Liver (tissue), 3 donors: ENCODE results near the gene KLLN.

ENCODE experiments used
- EGR1 ChIP-seq, 2 donors: IDR thresholded peaks; 2 replicates each; pipeline ENCODE4 v1.6.1; 2016 to 2018; ENCODE audit warnings: antibody characterized with exemption in 2 of 2, low read depth in 2 of 2
- FOXA1 ChIP-seq: IDR thresholded peaks from 2 replicates; pipeline ENCODE4 v1.6.1; 2016; ENCODE audit warnings: antibody characterized with exemption
- GABPA ChIP-seq, 2 donors: IDR thresholded peaks in 1 of 2; conservative IDR thresholded peaks in 1 of 2; 2 replicates each; pipeline ENCODE4 v1.6.1; 2016; ENCODE audit warnings: antibody characterized with exemption in 2 of 2, mild to moderate bottlenecking in 1 of 2, moderate library complexity in 1 of 2
- HNF4G ChIP-seq: IDR thresholded peaks from 2 replicates; pipeline ENCODE4 v1.6.1; 2016; ENCODE audit warnings: antibody characterized with exemption
- JUND ChIP-seq, 2 donors: IDR thresholded peaks; 2 replicates each; pipeline ENCODE4 v1.6.1; 2016; ENCODE audit warnings: antibody characterized with exemption in 2 of 2
- MAX ChIP-seq: IDR thresholded peaks from 2 replicates; pipeline ENCODE4 v1.6.1; 2016; ENCODE audit warnings: antibody characterized with exemption
- RAD21 ChIP-seq, 2 donors: IDR thresholded peaks; 2 replicates each; pipeline ENCODE4 v1.6.1; 2016; ENCODE audit warnings: antibody characterized with exemption in 2 of 2, mild to moderate bottlenecking in 2 of 2
- REST ChIP-seq: IDR thresholded peaks from 2 replicates; pipeline ENCODE4 v1.6.1; 2016; ENCODE audit warnings: antibody characterized with exemption, mild to moderate bottlenecking
- SP1 ChIP-seq: IDR thresholded peaks from 2 replicates; pipeline ENCODE4 v1.6.1; 2018; ENCODE audit warnings: antibody characterized with exemption, mild to moderate bottlenecking
- TAF1 ChIP-seq: conservative IDR thresholded peaks from 2 replicates; pipeline ENCODE4 v1.6.1; 2016; ENCODE audit warnings: antibody characterized with exemption, mild to moderate bottlenecking
- YY1 ChIP-seq: IDR thresholded peaks from 2 replicates; pipeline ENCODE4 v1.6.1; 2016; ENCODE audit warnings: antibody characterized with exemption, mild to moderate bottlenecking
- TF ChIP-seq, protein P1 (sequence below): fragments of 150-350 bp; IDR thresholded peaks from 2 replicates; pipeline ENCODE4 v1.5.1; 2017; ENCODE audit warnings: improper control_type of control experiment, low read depth, low read length; ENCODE audit not compliant: missing input control
- TF ChIP-seq, protein P2 (sequence below): IDR thresholded peaks from 2 replicates; pipeline ENCODE4 v1.6.1; 2016; ENCODE audit warnings: antibody characterized with exemption
- TF ChIP-seq, protein P3 (sequence below): IDR thresholded peaks from 2 replicates; pipeline ENCODE4 v1.6.1; 2016; ENCODE audit warnings: antibody characterized with exemption
- donor health status: healthy.
- donor health status: healthy.

GRCh38 chr10:87846023-87846422, 17.3 kb downstream of the KLLN start:
- TF ChIP-seq, protein P1, sequence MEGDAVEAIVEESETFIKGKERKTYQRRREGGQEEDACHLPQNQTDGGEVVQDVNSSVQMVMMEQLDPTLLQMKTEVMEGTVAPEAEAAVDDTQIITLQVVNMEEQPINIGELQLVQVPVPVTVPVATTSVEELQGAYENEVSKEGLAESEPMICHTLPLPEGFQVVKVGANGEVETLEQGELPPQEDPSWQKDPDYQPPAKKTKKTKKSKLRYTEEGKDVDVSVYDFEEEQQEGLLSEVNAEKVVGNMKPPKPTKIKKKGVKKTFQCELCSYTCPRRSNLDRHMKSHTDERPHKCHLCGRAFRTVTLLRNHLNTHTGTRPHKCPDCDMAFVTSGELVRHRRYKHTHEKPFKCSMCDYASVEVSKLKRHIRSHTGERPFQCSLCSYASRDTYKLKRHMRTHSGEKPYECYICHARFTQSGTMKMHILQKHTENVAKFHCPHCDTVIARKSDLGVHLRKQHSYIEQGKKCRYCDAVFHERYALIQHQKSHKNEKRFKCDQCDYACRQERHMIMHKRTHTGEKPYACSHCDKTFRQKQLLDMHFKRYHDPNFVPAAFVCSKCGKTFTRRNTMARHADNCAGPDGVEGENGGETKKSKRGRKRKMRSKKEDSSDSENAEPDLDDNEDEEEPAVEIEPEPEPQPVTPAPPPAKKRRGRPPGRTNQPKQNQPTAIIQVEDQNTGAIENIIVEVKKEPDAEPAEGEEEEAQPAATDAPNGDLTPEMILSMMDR: no peak
- no peak for TF ChIP-seq GABPA (IDR thresholded peaks at IDR 0.05 in 1 of 2, conservative IDR thresholded peaks at IDR 0.05 in 1 of 2)
- no peak for TF ChIP-seq YY1
- TF ChIP-seq EGR1 (IDR thresholded peaks at IDR 0.05; ENCODE audit: low read depth in 2 of 2): no peak
- no peak for TF ChIP-seq RAD21 (IDR thresholded peaks at IDR 0.05)
- no peak for TF ChIP-seq TAF1
- no peak for TF ChIP-seq REST
- no peak for TF ChIP-seq SP1
- no peak for TF ChIP-seq HNF4G
- TF ChIP-seq, protein P2, sequence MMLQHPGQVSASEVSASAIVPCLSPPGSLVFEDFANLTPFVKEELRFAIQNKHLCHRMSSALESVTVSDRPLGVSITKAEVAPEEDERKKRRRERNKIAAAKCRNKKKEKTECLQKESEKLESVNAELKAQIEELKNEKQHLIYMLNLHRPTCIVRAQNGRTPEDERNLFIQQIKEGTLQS: no peak
- TF ChIP-seq MAX: no peak
- no peak for TF ChIP-seq JUND (IDR thresholded peaks at IDR 0.05)
- no peak for TF ChIP-seq FOXA1
- TF ChIP-seq, protein P3, sequence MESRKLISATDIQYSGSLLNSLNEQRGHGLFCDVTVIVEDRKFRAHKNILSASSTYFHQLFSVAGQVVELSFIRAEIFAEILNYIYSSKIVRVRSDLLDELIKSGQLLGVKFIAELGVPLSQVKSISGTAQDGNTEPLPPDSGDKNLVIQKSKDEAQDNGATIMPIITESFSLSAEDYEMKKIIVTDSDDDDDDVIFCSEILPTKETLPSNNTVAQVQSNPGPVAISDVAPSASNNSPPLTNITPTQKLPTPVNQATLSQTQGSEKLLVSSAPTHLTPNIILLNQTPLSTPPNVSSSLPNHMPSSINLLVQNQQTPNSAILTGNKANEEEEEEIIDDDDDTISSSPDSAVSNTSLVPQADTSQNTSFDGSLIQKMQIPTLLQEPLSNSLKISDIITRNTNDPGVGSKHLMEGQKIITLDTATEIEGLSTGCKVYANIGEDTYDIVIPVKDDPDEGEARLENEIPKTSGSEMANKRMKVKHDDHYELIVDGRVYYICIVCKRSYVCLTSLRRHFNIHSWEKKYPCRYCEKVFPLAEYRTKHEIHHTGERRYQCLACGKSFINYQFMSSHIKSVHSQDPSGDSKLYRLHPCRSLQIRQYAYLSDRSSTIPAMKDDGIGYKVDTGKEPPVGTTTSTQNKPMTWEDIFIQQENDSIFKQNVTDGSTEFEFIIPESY: no peak
